Pancreas (tissue), 10 donors: ENCODE results near the gene DLGAP1. TPM values are rescaled to one million over a fixed set of nuclear protein-coding genes. Genes with fewer than 3 reads are reported as not detected.

Experiments used
- ATAC-seq, 4 donors: fragments of 200-7000 bp; cut with Tn5 transposase; one replicate each; pipeline versions ENCODE4 v1.8.0 to v1.9.1; 2020; ENCODE audit warnings: mild to moderate bottlenecking in 4 of 4, moderate library complexity in 4 of 4
- DNase-seq, 6 donors: peaks; one replicate each; pipeline ENCODE4 v3.0.0-alpha.2; 2020
- FAIRE-seq: peaks from 2 replicates; lab custom pipeline; 2012; peaks lifted over from hg19 to GRCh38; lab: Jason Lieb, UNC
- H3K27ac ChIP-seq, 4 donors: fragments of 200-600 bp; sonication (generic); 1 replicate in 3 of 4; 2 replicates in 1 of 4; pipeline versions ENCODE4 v1.5.0 to v1.8.0; 2020
- H3K27me3 ChIP-seq, 4 donors: fragments of 200-600 bp; one replicate each; pipeline ENCODE4 v1.8.0; 2021
- H3K36me3 ChIP-seq, 3 donors: fragments of 200-600 bp; sonication (generic) in 1 of 3; one replicate each; pipeline versions ENCODE4 v1.5.0 to v1.8.0; 2020 to 2021
- H3K4me1 ChIP-seq, 3 donors: fragments of 200-600 bp; one replicate each; pipeline ENCODE4 v1.8.0; 2021
- H3K4me3 ChIP-seq, 4 donors: fragments of 200-600 bp; sonication (generic) in 2 of 4; one replicate each; pipeline versions ENCODE4 v1.5.0 to v1.8.0; 2020 to 2021
- H3K9me3 ChIP-seq, 4 donors: fragments of 200-600 bp; one replicate each; pipeline ENCODE4 v1.8.0; 2021
- CTCF ChIP-seq, 4 donors: fragments of 200-600 bp; sonication (generic) in 3 of 4; IDR thresholded peaks; one replicate each; pipeline versions ENCODE4 v1.5.0 to v1.8.0; 2021; ENCODE audit warnings: antibody characterized with exemption in 4 of 4
- WGBS, 2 donors: extraction: QIAGEN DNeasy Blood & Tissue Kit; methylation state at CpG; one replicate each; pipeline ENCODE4 v1.1.7; 2013; 5-methylcytosine and 5-hydroxymethylcytosine counted together
- intact Hi-C, 3 donors: fragments of 100-400 bp; cut with DNase I; formaldehyde crosslinking; loops; one replicate each; pipeline versions ENCODE4 v1.11.1 to v1.14.2; 2022
- polyA plus RNA-seq, 2 donors: library from polyadenylated mRNA; stranded (reverse); fragments of 200-250 nt; gene quantifications; one replicate each; pipeline ENCODE4 v1.2.3, GENCODE V29; 2013
- total RNA-seq, 6 donors: library from RNA; stranded (reverse); fragmentation: NEBNext Ultra II Directional in 4 of 6; extraction: Animal tissue kit (Norgen Biotek cat#: 25700) in 4 of 6; gene quantifications; one replicate each; pipeline versions ENCODE4 v1.2.1 to v1.2.4, GENCODE V29; 2021 to 2023
- donor health status: healthy with polysubstance abuse.
- donor health status: DM: no; HTN: no; CAD: no; lungs with moderate emphysema.
- donor health status: DM: no; HTN: no; CAD: no.
- donor health status: control.
- donor health status: control.
- donor health status: Bipolar disorder and iron deficiency.
- donor health status: DM: yes; HTN: yes; CAD: no.
- donor health status: DM: no; HTN: no; CAD: no.
- donor health status: DM: no; HTN: no; CAD: no.
- donor health status: DM: yes; HTN: yes; CAD: no.

DLGAP1 gene
- total and polyA plus RNA-seq, 8 donors = 0.12 to 0.62 (median 0.30) TPM; not detected in 2

- Histone ChIP-seq H3K27me3 (no peaks in the 10 kb centered on the region), H3K9me3 (no peaks in the 10 kb centered on the region), H3K27ac (peak overlapping the region in 2 of 4 donors; percentile 13 to 37), H3K4me3 (no peak overlapping the region), H3K36me3 (no peaks in the 10 kb centered on the region), H3K4me1 (peaks cover 0 to 7% (median 0%) of the 10 kb centered on the region in 3 donors)
- no peak for FAIRE-seq
- 70 to 88% methylated on average over 4 of the region's 4 CpGs for WGBS, 2 donors
- no peak for TF ChIP-seq CTCF (IDR thresholded peaks at IDR 0.05)
- peak in 2 of 4 donors; percentile 46 for ATAC-seq
- DNase-seq = peak in 1 of 6 donors; percentile 34
- intact Hi-C loops = loop anchor here in 1 of 3 donors (10.0 kb wide), 1 partner anchor 66 kb away; no protein-coding TSS in a partner anchor
These were observed 794.2 kb downstream of the DLGAP1 start for GRCh38 chr18:3660739-3661515.

GRCh38 chr18:3658529-3658928 is 796.6 kb downstream of the DLGAP1 start:
- H3K4me1 ChIP-seq = no peaks in the 10 kb centered on the region
- no peaks in the 10 kb centered on the region for H3K36me3 ChIP-seq
- DNase-seq (no peak), FAIRE-seq (no peak), ATAC-seq (no peak)
- 64 to 74% methylated on average over 1 of the region's 1 CpG for WGBS, 2 donors
- TF ChIP-seq CTCF (IDR thresholded peaks at IDR 0.05) = no peak
- no peaks in the 10 kb centered on the region for H3K9me3 ChIP-seq
- no peaks in the 10 kb centered on the region for H3K27me3 ChIP-seq
- no peak overlapping the region for H3K27ac ChIP-seq
- H3K4me3 ChIP-seq = no peak overlapping the region
- intact Hi-C loops = no loop called here

GRCh38 chr18:3655254-3656050 is 799.7 kb downstream of the DLGAP1 start:
- no peak overlapping the region for H3K27ac ChIP-seq
- H3K4me1 ChIP-seq = no peaks in the 10 kb centered on the region
- ATAC-seq (peak in 1 of 4 donors; percentile 34), DNase-seq (no peak), FAIRE-seq (no peak)
- 81 to 82% methylated on average over 15 of the region's 15 CpGs for WGBS, 2 donors
- H3K4me3 ChIP-seq = no peak overlapping the region
- TF ChIP-seq CTCF (IDR thresholded peaks at IDR 0.05) = no peak
- no peaks in the 10 kb centered on the region for H3K9me3 ChIP-seq
- H3K36me3 ChIP-seq = no peaks in the 10 kb centered on the region
- H3K27me3 ChIP-seq = no peaks in the 10 kb centered on the region
- intact Hi-C loops = no loop called here

- no peaks in the 10 kb centered on the region for H3K4me1 ChIP-seq
- H3K4me3 ChIP-seq = no peak overlapping the region
- 63 to 70% methylated on average over 11 of the region's 11 CpGs for WGBS, 2 donors
- TF ChIP-seq CTCF (IDR thresholded peaks at IDR 0.05) = no peak
- no peak for ATAC-seq
- no peak for DNase-seq
- intact Hi-C loops = no loop called here
- H3K9me3 ChIP-seq = no peaks in the 10 kb centered on the region
- FAIRE-seq = no peak
- no peak overlapping the region for H3K27ac ChIP-seq
- H3K36me3 ChIP-seq = no peaks in the 10 kb centered on the region
- H3K27me3 ChIP-seq = no peaks in the 10 kb centered on the region
These were observed 800.5 kb downstream of the DLGAP1 start for GRCh38 chr18:3654442-3655253.
